GM21528 (cell line): Measurements from ENCODE around the gene PLCB3.
"Not testable (repeated sequence)": the region's sequence is repeated elsewhere in the genome, so short reads cannot be mapped to it uniquely, and the experiment has no call there.

Experiments
- ATAC-seq: cut with Tn5 transposase; IDR thresholded peaks from one replicate; pipeline ENCODE4 v1.9.1; 2021; ENCODE audit warnings: mild to moderate bottlenecking, moderate library complexity; ENCODE audit not compliant: unreplicated experiment, low FRiP score

The PLCB3 gene

GRCh38 chr11:64315667-64316526 lies 64.6 kb downstream of the PLCB3 start:
- not testable (repeated sequence) for ATAC-seq

DNA sequence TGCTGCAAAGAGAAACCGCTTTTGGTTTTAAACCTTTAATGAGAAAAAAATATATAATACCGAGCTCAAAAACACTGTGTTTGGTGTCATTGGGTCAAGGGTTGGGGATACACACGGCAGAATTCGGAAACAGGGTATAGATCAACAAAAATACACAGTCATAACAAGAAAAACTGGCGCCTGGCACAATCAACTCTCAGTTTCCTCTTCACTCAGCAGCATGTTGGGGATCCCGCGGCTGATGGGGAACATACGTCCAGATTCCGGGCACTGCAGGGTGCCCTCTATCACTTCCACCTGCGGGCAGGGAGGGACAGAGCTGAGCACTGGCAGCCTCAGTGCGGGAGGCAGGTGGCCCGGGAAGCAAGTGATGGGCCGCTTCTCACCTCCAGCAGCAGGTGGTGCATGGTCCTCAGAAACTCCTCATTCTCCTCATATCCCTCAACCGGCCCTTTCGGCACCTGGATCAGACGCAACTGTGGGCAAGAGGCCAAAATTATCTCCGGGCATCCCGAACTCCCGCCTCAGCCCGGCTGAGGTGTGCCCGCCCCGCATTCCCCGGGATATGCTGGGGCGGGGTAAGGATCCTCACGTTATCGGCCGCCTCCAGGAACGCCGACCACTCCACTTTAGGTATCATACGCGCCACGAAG lies 65.5 kb downstream of the PLCB3 start:
- no peak for ATAC-seq

DNA sequence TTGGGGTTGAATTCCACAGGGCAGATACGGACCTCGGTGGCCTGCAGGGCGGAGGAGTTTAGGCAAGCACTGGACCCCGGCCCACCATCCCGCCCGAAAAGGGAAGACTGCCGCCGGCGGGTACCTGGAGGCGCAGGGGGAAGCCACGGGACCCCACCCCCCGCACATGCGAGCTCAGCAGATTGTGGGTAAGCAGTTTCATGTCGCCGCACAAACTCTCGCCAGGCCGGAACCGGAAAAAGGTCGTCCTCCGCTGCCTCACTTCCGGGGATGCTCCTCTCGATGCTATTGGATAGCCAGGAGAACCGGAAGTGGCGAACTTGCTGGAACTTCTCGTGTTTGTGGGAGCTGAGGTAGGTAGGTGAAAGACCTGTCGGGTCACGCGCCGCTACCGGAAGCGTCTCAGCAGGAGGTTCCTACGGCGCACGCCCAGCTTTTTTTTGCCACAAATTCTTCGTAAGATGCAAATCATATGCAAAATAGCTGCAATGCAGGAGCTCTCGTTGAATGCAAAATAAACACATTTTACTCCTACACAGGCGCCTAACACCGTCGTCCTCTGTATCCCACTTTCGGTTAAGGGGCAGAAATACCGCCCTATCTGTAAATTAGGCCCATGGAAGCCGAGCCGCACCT lies 66.1 kb downstream of the PLCB3 start, which contains the start of gene TRMT112:
TSS of gene TRMT112 (minus strand) at position 235 of the 636 bp plus-strand sequence. CDS start at position 202, 33 bp downstream.
- peak; percentile 50 for ATAC-seq

DNA sequence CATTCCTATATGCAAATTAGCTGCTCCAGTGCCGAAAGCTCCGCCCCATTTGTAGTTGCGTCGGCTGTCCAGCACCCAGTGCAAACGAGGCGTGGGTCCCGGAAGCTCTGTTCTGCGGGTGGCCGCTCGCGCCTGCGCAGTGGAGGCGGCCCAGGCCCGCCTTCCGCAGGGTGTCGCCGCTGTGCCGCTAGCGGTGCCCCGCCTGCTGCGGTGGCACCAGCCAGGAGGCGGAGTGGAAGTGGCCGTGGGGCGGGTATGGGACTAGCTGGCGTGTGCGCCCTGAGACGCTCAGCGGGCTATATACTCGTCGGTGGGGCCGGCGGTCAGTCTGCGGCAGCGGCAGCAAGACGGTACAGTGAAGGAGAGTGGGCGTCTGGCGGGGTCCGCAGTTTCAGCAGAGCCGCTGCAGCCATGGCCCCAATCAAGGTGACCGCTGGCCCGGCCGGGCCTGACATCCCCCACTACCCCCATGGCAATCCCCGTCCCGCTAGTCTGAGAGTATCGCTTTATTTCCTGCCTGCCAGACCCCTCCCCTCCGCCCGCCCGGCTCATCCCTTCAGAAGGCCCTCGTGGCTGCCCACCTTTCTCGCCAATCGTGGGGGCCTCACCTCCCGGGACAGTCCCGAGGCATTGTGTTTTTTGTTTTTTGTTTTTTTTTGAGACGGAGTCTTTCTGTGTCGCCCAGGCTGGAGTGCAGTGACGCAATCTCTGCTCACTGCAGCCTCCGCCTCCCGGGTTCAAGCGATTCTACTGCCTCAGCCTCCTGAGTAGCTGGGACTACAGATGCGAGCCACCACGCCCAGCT lies 66.8 kb downstream of the PLCB3 start, which contains the start of gene PRDX5:
TSS of gene PRDX5 (plus strand) at position 161 of the 805 bp plus-strand sequence. CDS start at position 256, 95 bp downstream.
- peak; percentile 63 for ATAC-seq
